ENCODE data around the gene DEPDC7.

DNA sequence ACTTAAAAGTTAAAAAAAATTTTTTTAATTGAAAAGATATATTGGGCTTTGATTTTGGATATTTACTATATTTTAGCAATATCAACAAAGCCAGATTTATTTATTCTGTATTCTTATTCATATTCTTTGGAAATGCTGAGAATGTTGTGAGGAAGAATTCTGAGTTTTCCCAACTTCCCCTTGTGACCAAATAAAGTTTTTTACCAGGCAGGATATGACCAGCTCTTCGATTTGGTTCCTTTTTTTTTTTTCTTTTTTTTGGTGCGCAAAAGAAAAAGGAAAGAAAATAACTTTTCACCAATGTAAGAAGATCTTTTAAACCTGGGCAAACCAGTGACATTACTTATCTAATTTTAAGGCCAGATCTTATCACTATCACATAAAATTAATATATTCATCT lies 36.6 kb downstream of the DEPDC7 start:
- TF ChIP-seq, protein P1, sequence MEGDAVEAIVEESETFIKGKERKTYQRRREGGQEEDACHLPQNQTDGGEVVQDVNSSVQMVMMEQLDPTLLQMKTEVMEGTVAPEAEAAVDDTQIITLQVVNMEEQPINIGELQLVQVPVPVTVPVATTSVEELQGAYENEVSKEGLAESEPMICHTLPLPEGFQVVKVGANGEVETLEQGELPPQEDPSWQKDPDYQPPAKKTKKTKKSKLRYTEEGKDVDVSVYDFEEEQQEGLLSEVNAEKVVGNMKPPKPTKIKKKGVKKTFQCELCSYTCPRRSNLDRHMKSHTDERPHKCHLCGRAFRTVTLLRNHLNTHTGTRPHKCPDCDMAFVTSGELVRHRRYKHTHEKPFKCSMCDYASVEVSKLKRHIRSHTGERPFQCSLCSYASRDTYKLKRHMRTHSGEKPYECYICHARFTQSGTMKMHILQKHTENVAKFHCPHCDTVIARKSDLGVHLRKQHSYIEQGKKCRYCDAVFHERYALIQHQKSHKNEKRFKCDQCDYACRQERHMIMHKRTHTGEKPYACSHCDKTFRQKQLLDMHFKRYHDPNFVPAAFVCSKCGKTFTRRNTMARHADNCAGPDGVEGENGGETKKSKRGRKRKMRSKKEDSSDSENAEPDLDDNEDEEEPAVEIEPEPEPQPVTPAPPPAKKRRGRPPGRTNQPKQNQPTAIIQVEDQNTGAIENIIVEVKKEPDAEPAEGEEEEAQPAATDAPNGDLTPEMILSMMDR (IDR thresholded peaks at IDR 0.05), result no peak
- TF ChIP-seq POLR2AphosphoS5 (IDR thresholded peaks at IDR 0.05; ENCODE audit: low read depth, low read length), result no peak
- TF ChIP-seq, protein P2, sequence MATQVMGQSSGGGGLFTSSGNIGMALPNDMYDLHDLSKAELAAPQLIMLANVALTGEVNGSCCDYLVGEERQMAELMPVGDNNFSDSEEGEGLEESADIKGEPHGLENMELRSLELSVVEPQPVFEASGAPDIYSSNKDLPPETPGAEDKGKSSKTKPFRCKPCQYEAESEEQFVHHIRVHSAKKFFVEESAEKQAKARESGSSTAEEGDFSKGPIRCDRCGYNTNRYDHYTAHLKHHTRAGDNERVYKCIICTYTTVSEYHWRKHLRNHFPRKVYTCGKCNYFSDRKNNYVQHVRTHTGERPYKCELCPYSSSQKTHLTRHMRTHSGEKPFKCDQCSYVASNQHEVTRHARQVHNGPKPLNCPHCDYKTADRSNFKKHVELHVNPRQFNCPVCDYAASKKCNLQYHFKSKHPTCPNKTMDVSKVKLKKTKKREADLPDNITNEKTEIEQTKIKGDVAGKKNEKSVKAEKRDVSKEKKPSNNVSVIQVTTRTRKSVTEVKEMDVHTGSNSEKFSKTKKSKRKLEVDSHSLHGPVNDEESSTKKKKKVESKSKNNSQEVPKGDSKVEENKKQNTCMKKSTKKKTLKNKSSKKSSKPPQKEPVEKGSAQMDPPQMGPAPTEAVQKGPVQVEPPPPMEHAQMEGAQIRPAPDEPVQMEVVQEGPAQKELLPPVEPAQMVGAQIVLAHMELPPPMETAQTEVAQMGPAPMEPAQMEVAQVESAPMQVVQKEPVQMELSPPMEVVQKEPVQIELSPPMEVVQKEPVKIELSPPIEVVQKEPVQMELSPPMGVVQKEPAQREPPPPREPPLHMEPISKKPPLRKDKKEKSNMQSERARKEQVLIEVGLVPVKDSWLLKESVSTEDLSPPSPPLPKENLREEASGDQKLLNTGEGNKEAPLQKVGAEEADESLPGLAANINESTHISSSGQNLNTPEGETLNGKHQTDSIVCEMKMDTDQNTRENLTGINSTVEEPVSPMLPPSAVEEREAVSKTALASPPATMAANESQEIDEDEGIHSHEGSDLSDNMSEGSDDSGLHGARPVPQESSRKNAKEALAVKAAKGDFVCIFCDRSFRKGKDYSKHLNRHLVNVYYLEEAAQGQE (IDR thresholded peaks at IDR 0.05; ENCODE audit: insufficient read depth in 1 of 2, low read depth in 2 of 2, low read length in 1 of 2), result no peak
- TF ChIP-seq SIN3A (IDR thresholded peaks at IDR 0.05; ENCODE audit: borderline replicate concordance, insufficient read depth, low read depth, low read length), result no peak

All from Panc1 (cell line).